Epithelial cell of proximal tubule (primary cell): ENCODE results near the gene MYO15A. TPM values are rescaled to one million over a fixed set of nuclear protein-coding genes. Genes with fewer than 3 reads are reported as not detected.

Source experiments
- DNase-seq: peaks from one replicate; pipeline ENCODE4 v3.0.0-alpha.2; 2011; ENCODE audit warnings: low read depth
- H3K4me3 ChIP-seq: 2 replicates; pipeline ENCODE4 v1.5.1; 2011; ENCODE audit warnings: low read depth, mild to moderate bottlenecking, low read length
- CTCF ChIP-seq: conservative IDR thresholded peaks from 2 replicates; pipeline ENCODE4 v1.5.1; 2012; ENCODE audit warnings: low read depth, mild to moderate bottlenecking, low read length
- total RNA-seq: library from RNA; depleted of rRNA; stranded (reverse); fragments of >200 nt; gene quantifications from 2 replicates; pipeline ENCODE4 v1.2.3, GENCODE V29; 2015

MYO15A gene
- total RNA-seq, 1 donor from 2014 or later = 0.17 TPM

- DNase-seq = no peak
- TF ChIP-seq CTCF = no peak
- peak overlapping the region; percentile 77 for H3K4me3 ChIP-seq
These were observed 78.0 kb downstream of the MYO15A start for GRCh38 chr17:18186627-18186982.

GRCh38 chr17:18187226-18187625 lies 78.7 kb downstream of the MYO15A start:
- peak overlapping the region; percentile 77 for H3K4me3 ChIP-seq
- no peak for DNase-seq
- TF ChIP-seq CTCF = no peak

- no peak for DNase-seq
- TF ChIP-seq CTCF = no peak
These were observed 79.5 kb downstream of the MYO15A start for GRCh38 chr17:18187821-18188761.

GRCh38 chr17:18190628-18191235 lies 82.2 kb downstream of the MYO15A start:
- DNase-seq = no peak
- TF ChIP-seq CTCF = no peak

More at GRCh38 chr17:18187821-18188761, 79.5 kb downstream of the MYO15A start:
- peak overlapping the region; percentile 77 for H3K4me3 ChIP-seq

GRCh38 chr17:18191236-18191667 lies 82.7 kb downstream of the MYO15A start:
- no peak overlapping the region for H3K4me3 ChIP-seq
- no peak for TF ChIP-seq CTCF
- DNase-seq = no peak

More at GRCh38 chr17:18190628-18191235, 82.2 kb downstream of the MYO15A start:
- peak overlapping the region; percentile 10 for H3K4me3 ChIP-seq

- peak; percentile 50 for TF ChIP-seq CTCF
- no peak for DNase-seq
- H3K4me3 ChIP-seq = no peak overlapping the region
These were observed 83.4 kb downstream of the MYO15A start for GRCh38 chr17:18191967-18192366.
